K562 (cell line): ENCODE data around the gene DCUN1D3. TPM values are rescaled to one million over a fixed set of nuclear protein-coding genes. Genes with fewer than 3 reads are reported as not detected.

Experiments
- ARID3A ChIP-seq: IDR thresholded peaks from 2 replicates; pipeline ENCODE4 v1.6.1; 2012; ENCODE audit warnings: low read depth, low read length, improper control_type of control experiment, borderline replicate concordance
- ARID3B ChIP-seq: fragments of 250-450 bp; sonication (Bioruptor Pico); IDR thresholded peaks from 2 replicates; pipeline ENCODE4 v1.4.0; 2020; ENCODE audit warnings: borderline replicate concordance
- ATF7 ChIP-seq: fragments of 450-650 bp; IDR thresholded peaks from 2 replicates; pipeline ENCODE4 v1.7.1; 2014; ENCODE audit warnings: mild to moderate bottlenecking, moderate library complexity
- ETS2 ChIP-seq: IDR thresholded peaks from 2 replicates; pipeline ENCODE4 v1.6.1; 2016; ENCODE audit warnings: borderline replicate concordance, missing genetic modification characterization, mild to moderate bottlenecking, moderate library complexity, missing compliant biosample characterization; ENCODE audit not compliant: poor library complexity, severe bottlenecking
- HDAC3 ChIP-seq: fragments of 450-650 bp; IDR thresholded peaks from 2 replicates; pipeline ENCODE4 v1.6.1; 2018; ENCODE audit warnings: borderline replicate concordance, mild to moderate bottlenecking, moderate library complexity; ENCODE audit not compliant: partially characterized antibody
- HEY1 ChIP-seq: fragments of 250-450 bp; sonication (Bioruptor Pico); IDR thresholded peaks from 2 replicates; pipeline ENCODE4 v1.5.0; 2020; ENCODE audit warnings: mild to moderate bottlenecking, moderate library complexity, borderline replicate concordance
- HMGN3 ChIP-seq: IDR thresholded peaks from 2 replicates; pipeline ENCODE4 v1.6.1; 2011; ENCODE audit warnings: borderline replicate concordance, low read depth, mild to moderate bottlenecking, mixed read lengths, low read length; ENCODE audit not compliant: insufficient read length; ENCODE audit errors: extremely low read depth
- L3MBTL2 ChIP-seq: fragments of 450-650 bp; IDR thresholded peaks from 2 replicates; pipeline ENCODE4 v1.6.1; 2016; ENCODE audit warnings: mild to moderate bottlenecking, moderate library complexity
- NFATC3 ChIP-seq: fragments of 450-650 bp; IDR thresholded peaks from 2 replicates; pipeline ENCODE4 v1.6.1; 2017; ENCODE audit warnings: mild to moderate bottlenecking
- ZKSCAN1 ChIP-seq: fragments of 150-350 bp; IDR thresholded peaks from 2 replicates; pipeline ENCODE4 v1.6.1; 2016; ENCODE audit warnings: low read depth, low read length
- polyA plus RNA-seq, 8 experiments: library from polyadenylated mRNA; depleted of rRNA in 4 of 8; stranded (reverse) in 5 of 8; unstranded in 3 of 8; fragments of >200 nt; fragmentation: Nextera tagmentation in 2 of 8; fragmentation: Illumina TruSeq in 1 of 8; extraction: Ambion mirVana in 2 of 8; extraction: Trizol in 1 of 8; gene quantifications; 2 replicates each; pipeline versions ENCODE4 v1.2.1 to v1.2.3, GENCODE V29; 2011 to 2014; ENCODE audit warnings: inconsistent platforms in 1 of 8, missing spikeins in 1 of 8
- total RNA-seq, 7 experiments: library from RNA; depleted of rRNA in 6 of 7; stranded (reverse); fragments of >200 nt in 6 of 7; fragmentation: Illumina TruSeq in 2 of 7; extraction: Trizol in 2 of 7; gene quantifications; 2 replicates each; pipeline versions ENCODE4 v1.2.1 to v1.2.3, GENCODE V29; 2011 to 2021; ENCODE audit warnings: low replicate concordance in 1 of 7
- TF ChIP-seq, protein P1 (sequence below): fragments of 200-800 bp; sonication (Bioruptor generic); IDR thresholded peaks from 2 replicates; pipeline ENCODE4 v1.6.1; 2017; ENCODE audit warnings: missing genetic modification characterization, missing compliant biosample characterization

The DCUN1D3 gene
- total and polyA plus RNA-seq, 9 of the 15 experiments (the other 6 are each of a cell fraction or from before 2014, with no cell fraction given), result 1.0 to 4.7 (median 2.2) TPM

DNA sequence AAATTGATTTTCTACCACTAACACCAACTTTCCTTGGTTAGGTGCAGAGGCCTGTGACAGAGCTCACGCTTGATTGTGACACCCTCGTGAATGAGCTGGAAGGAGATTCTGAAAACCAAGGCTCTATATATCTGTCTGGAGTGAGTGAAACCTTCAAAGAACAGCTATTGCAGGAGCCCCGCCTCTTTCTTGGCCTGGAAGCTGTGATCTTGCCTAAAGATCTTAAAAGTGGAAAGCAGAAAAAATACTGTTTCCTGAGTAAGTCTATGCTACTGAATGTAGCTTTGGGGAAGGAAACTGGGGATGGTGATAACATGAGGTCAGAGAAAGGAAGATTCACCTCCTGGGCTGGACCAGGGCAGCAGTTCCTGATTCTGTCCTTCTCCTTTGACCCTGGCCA is 55.6 kb downstream of the DCUN1D3 start (continued):
- TF ChIP-seq HEY1 (no peak), ETS2 (tag) (no peak), ZKSCAN1 (no peak), ARID3B (CRISPR knock-in tag) (no peak), ATF7 (no peak), HMGN3 (no peak), ARID3A (no peak), L3MBTL2 (no peak), HDAC3 (no peak), NFATC3 (no peak)
- TF ChIP-seq, protein P1, sequence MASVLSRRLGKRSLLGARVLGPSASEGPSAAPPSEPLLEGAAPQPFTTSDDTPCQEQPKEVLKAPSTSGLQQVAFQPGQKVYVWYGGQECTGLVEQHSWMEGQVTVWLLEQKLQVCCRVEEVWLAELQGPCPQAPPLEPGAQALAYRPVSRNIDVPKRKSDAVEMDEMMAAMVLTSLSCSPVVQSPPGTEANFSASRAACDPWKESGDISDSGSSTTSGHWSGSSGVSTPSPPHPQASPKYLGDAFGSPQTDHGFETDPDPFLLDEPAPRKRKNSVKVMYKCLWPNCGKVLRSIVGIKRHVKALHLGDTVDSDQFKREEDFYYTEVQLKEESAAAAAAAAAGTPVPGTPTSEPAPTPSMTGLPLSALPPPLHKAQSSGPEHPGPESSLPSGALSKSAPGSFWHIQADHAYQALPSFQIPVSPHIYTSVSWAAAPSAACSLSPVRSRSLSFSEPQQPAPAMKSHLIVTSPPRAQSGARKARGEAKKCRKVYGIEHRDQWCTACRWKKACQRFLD (CRISPR knock-in tag), result no peak
